Stimulated activated CD4-positive, alpha-beta T cell treated with anti-CD3 and anti-CD28 coated beads, TNF-alpha, amount 100 ng/mL, for 24 hours (primary cell): ENCODE data around the gene MS4A13.
"Not testable (repeated sequence)": the region's sequence is repeated elsewhere in the genome, so short reads cannot be mapped to it uniquely, and the experiment has no call there.

Source experiments
- DNase-seq, 3 experiments: peaks; one replicate each; pipeline ENCODE4 v3.0.0-alpha.2; 2020; ENCODE audit warnings: low read depth in 3 of 3

Gene MS4A13

GRCh38 chr11:60515144-60515855, at the start of gene MS4A13:
Gene MS4A13 (plus strand): TSS chr11:60515392. CDS start chr11:60518084, 2,692 bp downstream.
- DNase-seq: no peak

- no peak for DNase-seq
Observed at GRCh38 chr11:60468829-60469228, 46.4 kb upstream of the MS4A13 start.

- DNase-seq: no peak
Observed at GRCh38 chr11:60469723-60470122, 45.5 kb upstream of the MS4A13 start.

- no peak for DNase-seq
Observed at GRCh38 chr11:60477035-60477445, 38.2 kb upstream of the MS4A13 start.

GRCh38 chr11:60482361-60482760, 32.8 kb upstream of the MS4A13 start:
- DNase-seq: no peak

- DNase-seq: peak in 1 of 3 experiments; percentile 3
Observed at GRCh38 chr11:60485987-60486386, 29.2 kb upstream of the MS4A13 start.

- DNase-seq: no peak
Observed at GRCh38 chr11:60492488-60493009, 22.6 kb upstream of the MS4A13 start, which contains the start of gene MS4A12. Gene MS4A12 (plus strand): TSS chr11:60492778. CDS start chr11:60497319, 4,541 bp downstream.

GRCh38 chr11:60493454-60493853, 21.7 kb upstream of the MS4A13 start:
- no peak for DNase-seq

GRCh38 chr11:60498399-60498798, 16.8 kb upstream of the MS4A13 start:
- DNase-seq: no peak

- DNase-seq: no peak
Observed at GRCh38 chr11:60498853-60499252, 16.3 kb upstream of the MS4A13 start.

GRCh38 chr11:60500276-60500910, 14.8 kb upstream of the MS4A13 start:
- no peak for DNase-seq

- DNase-seq: no peak
Observed at GRCh38 chr11:60502221-60502775, 12.9 kb upstream of the MS4A13 start.

- DNase-seq: no peak
Observed at GRCh38 chr11:60504219-60504905, 10.8 kb upstream of the MS4A13 start.

- not testable (repeated sequence) for DNase-seq
Observed at GRCh38 chr11:60509609-60510008, 5.6 kb upstream of the MS4A13 start.

- not testable (repeated sequence) for DNase-seq
Observed at GRCh38 chr11:60510209-60510608, 5.0 kb upstream of the MS4A13 start.

- no peak for DNase-seq
Observed at GRCh38 chr11:60511393-60511792, 3.8 kb upstream of the MS4A13 start.

GRCh38 chr11:60512651-60513225, 2.5 kb upstream of the MS4A13 start:
- DNase-seq: no peak

GRCh38 chr11:60513496-60514460, 1.4 kb upstream of the MS4A13 start:
- no peak for DNase-seq

GRCh38 chr11:60528465-60528864, 13.3 kb downstream of the MS4A13 start:
- no peak for DNase-seq

GRCh38 chr11:60528934-60529333, 13.7 kb downstream of the MS4A13 start:
- DNase-seq: no peak
